SU-DHL-6 (cell line): ENCODE measurements around the gene ZNF512.
"Not testable (repeated sequence)": the region's sequence is repeated elsewhere in the genome, so short reads cannot be mapped to it uniquely, and the experiment has no call there.

ENCODE experiments used
- EZH2phosphoT487 ChIP-seq: fragments of 200-600 bp; sonication (generic), shearing (Covaris generic); conservative IDR thresholded peaks from 2 replicates; pipeline ENCODE4 v1.6.1; 2018; ENCODE audit warnings: mild to moderate bottlenecking, antibody characterized with exemption, low read length, moderate library complexity, mixed read lengths
- TF ChIP-seq, protein P1 (sequence below): fragments of 200-600 bp; sonication (generic); IDR thresholded peaks from one replicate; pipeline ENCODE4 v1.5.1; 2017; ENCODE audit warnings: antibody characterized with exemption, mild to moderate bottlenecking, low read length, moderate library complexity; ENCODE audit not compliant: insufficient read depth, poor library complexity, severe bottlenecking

DNA sequence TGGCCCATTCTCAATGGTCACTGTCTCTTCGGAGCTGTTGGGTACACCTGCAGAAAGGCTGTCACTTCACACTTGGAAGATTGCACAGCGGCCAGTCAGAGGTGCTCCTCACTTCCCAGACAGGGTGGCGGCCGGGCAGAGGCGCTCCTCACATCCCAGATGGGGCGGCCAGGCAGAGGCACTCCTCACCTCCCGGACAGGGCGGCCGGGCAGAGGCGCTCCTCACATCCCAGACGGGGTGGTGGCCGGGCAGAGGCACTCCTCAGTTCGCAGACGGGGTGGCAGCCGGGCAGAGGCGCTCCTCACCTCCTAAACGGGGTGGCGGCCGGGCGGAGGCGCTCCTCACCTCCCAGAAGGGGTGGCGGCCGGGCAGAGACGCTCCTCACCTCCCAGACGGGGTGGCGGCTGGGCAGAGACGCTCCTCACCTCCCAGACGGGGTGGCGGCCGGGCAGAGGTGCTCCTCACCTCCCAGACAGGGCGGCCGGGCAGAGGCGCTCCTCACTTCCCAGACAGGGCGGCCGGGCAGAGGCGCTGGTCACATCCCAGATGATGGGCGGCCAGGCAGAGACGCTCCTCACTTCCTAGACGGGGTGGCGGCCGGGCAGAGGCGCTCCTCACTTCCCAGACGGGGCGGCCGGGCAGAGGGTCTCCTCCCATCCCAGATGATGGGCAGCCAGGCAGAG is 11.3 kb downstream of the ZNF512 start:
- TF ChIP-seq, protein P1, sequence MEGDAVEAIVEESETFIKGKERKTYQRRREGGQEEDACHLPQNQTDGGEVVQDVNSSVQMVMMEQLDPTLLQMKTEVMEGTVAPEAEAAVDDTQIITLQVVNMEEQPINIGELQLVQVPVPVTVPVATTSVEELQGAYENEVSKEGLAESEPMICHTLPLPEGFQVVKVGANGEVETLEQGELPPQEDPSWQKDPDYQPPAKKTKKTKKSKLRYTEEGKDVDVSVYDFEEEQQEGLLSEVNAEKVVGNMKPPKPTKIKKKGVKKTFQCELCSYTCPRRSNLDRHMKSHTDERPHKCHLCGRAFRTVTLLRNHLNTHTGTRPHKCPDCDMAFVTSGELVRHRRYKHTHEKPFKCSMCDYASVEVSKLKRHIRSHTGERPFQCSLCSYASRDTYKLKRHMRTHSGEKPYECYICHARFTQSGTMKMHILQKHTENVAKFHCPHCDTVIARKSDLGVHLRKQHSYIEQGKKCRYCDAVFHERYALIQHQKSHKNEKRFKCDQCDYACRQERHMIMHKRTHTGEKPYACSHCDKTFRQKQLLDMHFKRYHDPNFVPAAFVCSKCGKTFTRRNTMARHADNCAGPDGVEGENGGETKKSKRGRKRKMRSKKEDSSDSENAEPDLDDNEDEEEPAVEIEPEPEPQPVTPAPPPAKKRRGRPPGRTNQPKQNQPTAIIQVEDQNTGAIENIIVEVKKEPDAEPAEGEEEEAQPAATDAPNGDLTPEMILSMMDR: not testable (repeated sequence)
- not testable (repeated sequence) for TF ChIP-seq EZH2phosphoT487
